ENCODE results near the gene WDR90. TPM values are rescaled to one million over a fixed set of nuclear protein-coding genes. Genes with fewer than 3 reads are reported as not detected.

The WDR90 gene
- total and polyA plus RNA-seq, 2 of the 13 experiments (the other 11 are each of a cell fraction or from before 2014, with no cell fraction given) = 14.9 to 28.9 TPM

DNA sequence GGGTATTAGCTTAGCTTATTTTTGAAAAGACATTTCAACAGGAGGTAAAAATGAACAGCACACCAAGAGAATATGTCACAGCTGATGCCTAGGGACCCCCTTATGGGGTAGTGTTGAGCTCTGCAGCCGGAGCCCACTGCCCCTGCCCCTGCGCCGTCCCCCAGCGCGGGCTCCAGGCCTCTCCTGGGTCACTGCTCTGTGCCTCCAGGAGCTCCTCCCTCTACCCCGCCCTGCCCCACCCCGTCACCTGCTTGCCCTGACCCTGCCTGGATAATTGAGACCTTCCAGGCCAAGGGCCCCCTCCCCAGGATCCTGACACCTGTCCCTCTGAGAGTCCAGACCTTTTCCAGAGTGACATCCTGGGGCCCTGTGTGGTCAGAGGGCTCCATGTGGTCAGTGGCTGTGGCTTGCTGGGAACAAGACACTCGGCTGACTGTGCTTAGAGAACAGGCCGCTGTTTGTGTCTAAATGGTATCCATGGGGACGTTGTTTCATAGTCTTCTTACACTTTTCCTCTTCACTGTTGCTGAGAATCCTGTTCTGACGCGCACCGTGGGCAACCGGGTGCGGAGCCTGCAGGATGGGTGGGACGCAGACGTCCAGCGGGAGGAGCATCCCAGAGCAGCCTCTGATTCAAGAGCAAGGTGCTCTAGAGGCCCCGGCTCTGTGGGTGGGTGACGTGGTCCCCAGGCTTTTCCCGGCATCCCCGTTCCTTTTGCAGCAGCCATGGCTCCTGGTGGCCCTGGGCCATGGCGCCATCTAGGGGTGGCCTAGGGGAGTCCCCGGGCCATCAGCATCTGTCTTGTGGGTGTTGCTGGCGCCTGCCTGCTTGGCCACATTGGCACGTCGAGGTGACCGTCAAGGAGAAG, 38.4 kb upstream of the WDR90 start (continued):
- TF ChIP-seq, protein P1, sequence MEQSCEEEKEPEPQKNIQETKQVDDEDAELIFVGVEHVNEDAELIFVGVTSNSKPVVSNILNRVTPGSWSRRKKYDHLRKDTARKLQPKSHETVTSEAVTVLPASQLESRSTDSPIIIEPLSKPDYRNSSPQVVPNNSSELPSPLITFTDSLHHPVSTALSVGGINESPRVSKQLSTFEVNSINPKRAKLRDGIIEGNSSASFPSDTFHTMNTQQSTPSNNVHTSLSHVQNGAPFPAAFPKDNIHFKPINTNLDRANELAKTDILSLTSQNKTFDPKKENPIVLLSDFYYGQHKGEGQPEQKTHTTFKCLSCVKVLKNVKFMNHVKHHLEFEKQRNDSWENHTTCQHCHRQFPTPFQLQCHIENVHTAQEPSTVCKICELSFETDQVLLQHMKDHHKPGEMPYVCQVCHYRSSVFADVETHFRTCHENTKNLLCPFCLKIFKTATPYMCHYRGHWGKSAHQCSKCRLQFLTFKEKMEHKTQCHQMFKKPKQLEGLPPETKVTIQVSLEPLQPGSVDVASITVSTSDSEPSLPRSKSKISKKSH (CRISPR knock-in tag; IDR thresholded peaks at IDR 0.05; ENCODE audit: borderline replicate concordance) = no peak
- no peak for TF ChIP-seq ZNF136 (CRISPR knock-in tag; IDR thresholded peaks at IDR 0.05; ENCODE audit: low read depth)
- TF ChIP-seq, protein P2, sequence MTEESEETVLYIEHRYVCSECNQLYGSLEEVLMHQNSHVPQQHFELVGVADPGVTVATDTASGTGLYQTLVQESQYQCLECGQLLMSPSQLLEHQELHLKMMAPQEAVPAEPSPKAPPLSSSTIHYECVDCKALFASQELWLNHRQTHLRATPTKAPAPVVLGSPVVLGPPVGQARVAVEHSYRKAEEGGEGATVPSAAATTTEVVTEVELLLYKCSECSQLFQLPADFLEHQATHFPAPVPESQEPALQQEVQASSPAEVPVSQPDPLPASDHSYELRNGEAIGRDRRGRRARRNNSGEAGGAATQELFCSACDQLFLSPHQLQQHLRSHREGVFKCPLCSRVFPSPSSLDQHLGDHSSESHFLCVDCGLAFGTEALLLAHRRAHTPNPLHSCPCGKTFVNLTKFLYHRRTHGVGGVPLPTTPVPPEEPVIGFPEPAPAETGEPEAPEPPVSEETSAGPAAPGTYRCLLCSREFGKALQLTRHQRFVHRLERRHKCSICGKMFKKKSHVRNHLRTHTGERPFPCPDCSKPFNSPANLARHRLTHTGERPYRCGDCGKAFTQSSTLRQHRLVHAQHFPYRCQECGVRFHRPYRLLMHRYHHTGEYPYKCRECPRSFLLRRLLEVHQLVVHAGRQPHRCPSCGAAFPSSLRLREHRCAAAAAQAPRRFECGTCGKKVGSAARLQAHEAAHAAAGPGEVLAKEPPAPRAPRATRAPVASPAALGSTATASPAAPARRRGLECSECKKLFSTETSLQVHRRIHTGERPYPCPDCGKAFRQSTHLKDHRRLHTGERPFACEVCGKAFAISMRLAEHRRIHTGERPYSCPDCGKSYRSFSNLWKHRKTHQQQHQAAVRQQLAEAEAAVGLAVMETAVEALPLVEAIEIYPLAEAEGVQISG (CRISPR knock-in tag; IDR thresholded peaks at IDR 0.05) = peak; percentile 74
- TF ChIP-seq REL (CRISPR knock-in tag; conservative IDR thresholded peaks at IDR 0.05) = no peak
- no peak for TF ChIP-seq RAD51 (IDR thresholded peaks at IDR 0.05; ENCODE audit: borderline replicate concordance)
- no peak for TF ChIP-seq NFIC (IDR thresholded peaks at IDR 0.05; ENCODE audit: low read length)
- TF ChIP-seq CC2D1A (CRISPR knock-in tag; IDR thresholded peaks at IDR 0.05) = no peak
- TF ChIP-seq MTF1 (CRISPR knock-in tag; IDR thresholded peaks at IDR 0.05) = no peak
- TF ChIP-seq, protein P3, sequence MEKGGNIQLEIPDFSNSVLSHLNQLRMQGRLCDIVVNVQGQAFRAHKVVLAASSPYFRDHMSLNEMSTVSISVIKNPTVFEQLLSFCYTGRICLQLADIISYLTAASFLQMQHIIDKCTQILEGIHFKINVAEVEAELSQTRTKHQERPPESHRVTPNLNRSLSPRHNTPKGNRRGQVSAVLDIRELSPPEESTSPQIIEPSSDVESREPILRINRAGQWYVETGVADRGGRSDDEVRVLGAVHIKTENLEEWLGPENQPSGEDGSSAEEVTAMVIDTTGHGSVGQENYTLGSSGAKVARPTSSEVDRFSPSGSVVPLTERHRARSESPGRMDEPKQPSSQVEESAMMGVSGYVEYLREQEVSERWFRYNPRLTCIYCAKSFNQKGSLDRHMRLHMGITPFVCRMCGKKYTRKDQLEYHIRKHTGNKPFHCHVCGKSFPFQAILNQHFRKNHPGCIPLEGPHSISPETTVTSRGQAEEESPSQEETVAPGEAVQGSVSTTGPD (CRISPR knock-in tag; IDR thresholded peaks at IDR 0.05) = no peak
- no peak for TF ChIP-seq ZNF766 (CRISPR knock-in tag; IDR thresholded peaks at IDR 0.05; ENCODE audit: borderline replicate concordance)
- TF ChIP-seq GTF3A (CRISPR knock-in tag; conservative IDR thresholded peaks at IDR 0.05) = no peak
- no peak for TF ChIP-seq ZC3H13 (CRISPR knock-in tag; IDR thresholded peaks at IDR 0.05)
- TF ChIP-seq MEIS2 (CRISPR knock-in tag; IDR thresholded peaks at IDR 0.05) = no peak
- TF ChIP-seq SRY (CRISPR knock-in tag; IDR thresholded peaks at IDR 0.05) = no peak
- TF ChIP-seq ZNF772 (CRISPR knock-in tag; IDR thresholded peaks at IDR 0.05) = no peak
- no peak for TF ChIP-seq ZNF350 (CRISPR knock-in tag; IDR thresholded peaks at IDR 0.05; ENCODE audit: borderline replicate concordance, low read depth)
- peak; percentile 65; the same call in 1 of the 3 replicates for TF ChIP-seq MXI1 (IDR thresholded peaks at IDR 0.05; ENCODE audit: borderline replicate concordance, low read depth, low read length)
- no peak for TF ChIP-seq ZNF879 (CRISPR knock-in tag; IDR thresholded peaks at IDR 0.05)
- no peak for TF ChIP-seq NFKBIZ (CRISPR knock-in tag; IDR thresholded peaks at IDR 0.05)
- 0 out of 2 replicates have a peak, but pooled peaks have one; percentile 24 for TF ChIP-seq RXRB (CRISPR knock-in tag; IDR thresholded peaks at IDR 0.05; ENCODE audit: borderline replicate concordance)
- no peak for TF ChIP-seq SNRNP70 (IDR thresholded peaks at IDR 0.05; ENCODE audit: low read depth, low read length)
- TF ChIP-seq SNAPC2 (CRISPR knock-in tag; IDR thresholded peaks at IDR 0.05) = no peak
- TF ChIP-seq TEAD3 (CRISPR knock-in tag; optimal IDR thresholded peaks at IDR 0.05; ENCODE audit: borderline replicate concordance) = no peak
- no peak for TF ChIP-seq NR3C1 (CRISPR knock-in tag; IDR thresholded peaks at IDR 0.05)
